ENCODE measurements around the gene SGSM2.

DNA sequence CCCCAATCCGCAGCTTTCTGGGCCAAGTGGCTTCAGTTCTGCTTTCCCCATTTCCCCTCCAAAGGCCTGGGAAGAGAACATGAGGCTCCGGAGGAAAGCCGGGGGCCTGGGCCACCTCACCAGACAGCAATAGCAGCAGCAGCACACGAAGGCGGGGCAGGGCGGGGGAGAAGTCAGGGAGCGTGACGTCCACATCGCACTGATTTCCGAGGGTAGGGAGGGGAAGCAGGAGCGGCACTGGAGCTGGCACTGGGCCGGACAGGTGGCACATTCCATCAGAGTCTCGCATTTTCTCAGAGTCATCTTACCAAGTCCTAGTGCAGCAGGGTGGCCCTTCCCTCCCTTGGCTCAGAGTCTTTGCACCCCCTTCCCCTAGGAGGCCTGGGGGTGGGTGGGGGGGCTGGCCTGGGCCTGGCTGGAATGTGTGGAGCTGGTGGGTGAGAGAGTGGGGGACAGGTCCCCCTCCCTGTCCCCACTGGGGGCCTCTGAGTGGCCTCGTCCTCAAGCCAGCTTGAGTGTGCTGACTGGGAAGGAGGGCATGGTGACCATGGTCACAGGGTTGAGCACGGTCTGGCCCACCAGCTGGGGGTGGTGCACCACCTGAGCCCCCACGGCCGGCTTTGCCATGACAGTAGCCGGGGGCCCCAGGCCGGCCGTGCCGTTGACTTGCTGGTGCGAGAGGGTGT lies 49.2 kb downstream of the SGSM2 start:
- TF ChIP-seq, protein P1, sequence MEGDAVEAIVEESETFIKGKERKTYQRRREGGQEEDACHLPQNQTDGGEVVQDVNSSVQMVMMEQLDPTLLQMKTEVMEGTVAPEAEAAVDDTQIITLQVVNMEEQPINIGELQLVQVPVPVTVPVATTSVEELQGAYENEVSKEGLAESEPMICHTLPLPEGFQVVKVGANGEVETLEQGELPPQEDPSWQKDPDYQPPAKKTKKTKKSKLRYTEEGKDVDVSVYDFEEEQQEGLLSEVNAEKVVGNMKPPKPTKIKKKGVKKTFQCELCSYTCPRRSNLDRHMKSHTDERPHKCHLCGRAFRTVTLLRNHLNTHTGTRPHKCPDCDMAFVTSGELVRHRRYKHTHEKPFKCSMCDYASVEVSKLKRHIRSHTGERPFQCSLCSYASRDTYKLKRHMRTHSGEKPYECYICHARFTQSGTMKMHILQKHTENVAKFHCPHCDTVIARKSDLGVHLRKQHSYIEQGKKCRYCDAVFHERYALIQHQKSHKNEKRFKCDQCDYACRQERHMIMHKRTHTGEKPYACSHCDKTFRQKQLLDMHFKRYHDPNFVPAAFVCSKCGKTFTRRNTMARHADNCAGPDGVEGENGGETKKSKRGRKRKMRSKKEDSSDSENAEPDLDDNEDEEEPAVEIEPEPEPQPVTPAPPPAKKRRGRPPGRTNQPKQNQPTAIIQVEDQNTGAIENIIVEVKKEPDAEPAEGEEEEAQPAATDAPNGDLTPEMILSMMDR (IDR thresholded peaks at IDR 0.05): no peak
- TF ChIP-seq POLR2AphosphoS5 (IDR thresholded peaks at IDR 0.05): no peak
- no peak for TF ChIP-seq EP300 (IDR thresholded peaks at IDR 0.05; ENCODE audit: low read depth)
